Right lobe of liver (tissue), 4 donors: ENCODE measurements around the gene VPS37D.

Source experiments
- CTCF ChIP-seq, 4 donors: fragments of 200-600 bp in 3 of 4; fragments of 450-650 bp in 1 of 4; IDR thresholded peaks; one replicate each; pipeline versions ENCODE4 v1.5.1 to v1.8.0; 2016 to 2022; ENCODE audit warnings: antibody characterized with exemption in 4 of 4, mild to moderate bottlenecking in 2 of 4
- POLR2A ChIP-seq: fragments of 450-650 bp; IDR thresholded peaks from one replicate; pipeline ENCODE4 v1.6.1; 2017; ENCODE audit warnings: antibody characterized with exemption, mild to moderate bottlenecking
- donor health status: DM: no; HTN: no; CAD: no.
- donor health status: DM: no; HTN: no; CAD: no.
- donor health status: DM: no; HTN: yes; CAD: no.

- TF ChIP-seq POLR2A (no peak), CTCF (IDR thresholded peaks at IDR 0.05) (no peak)
Measured at GRCh38 chr7:73721377-73721817, 53.8 kb downstream of the VPS37D start.
